Measurements from ENCODE around the gene CCND3. TPM values are rescaled to one million over a fixed set of nuclear protein-coding genes. Genes with fewer than 3 reads are reported as not detected.

The CCND3 gene
- total and polyA plus RNA-seq, 2 of the 8 experiments (the other 6 are each of a cell fraction or from before 2014, with no cell fraction given) = 30.6 to 32.9 TPM

DNA sequence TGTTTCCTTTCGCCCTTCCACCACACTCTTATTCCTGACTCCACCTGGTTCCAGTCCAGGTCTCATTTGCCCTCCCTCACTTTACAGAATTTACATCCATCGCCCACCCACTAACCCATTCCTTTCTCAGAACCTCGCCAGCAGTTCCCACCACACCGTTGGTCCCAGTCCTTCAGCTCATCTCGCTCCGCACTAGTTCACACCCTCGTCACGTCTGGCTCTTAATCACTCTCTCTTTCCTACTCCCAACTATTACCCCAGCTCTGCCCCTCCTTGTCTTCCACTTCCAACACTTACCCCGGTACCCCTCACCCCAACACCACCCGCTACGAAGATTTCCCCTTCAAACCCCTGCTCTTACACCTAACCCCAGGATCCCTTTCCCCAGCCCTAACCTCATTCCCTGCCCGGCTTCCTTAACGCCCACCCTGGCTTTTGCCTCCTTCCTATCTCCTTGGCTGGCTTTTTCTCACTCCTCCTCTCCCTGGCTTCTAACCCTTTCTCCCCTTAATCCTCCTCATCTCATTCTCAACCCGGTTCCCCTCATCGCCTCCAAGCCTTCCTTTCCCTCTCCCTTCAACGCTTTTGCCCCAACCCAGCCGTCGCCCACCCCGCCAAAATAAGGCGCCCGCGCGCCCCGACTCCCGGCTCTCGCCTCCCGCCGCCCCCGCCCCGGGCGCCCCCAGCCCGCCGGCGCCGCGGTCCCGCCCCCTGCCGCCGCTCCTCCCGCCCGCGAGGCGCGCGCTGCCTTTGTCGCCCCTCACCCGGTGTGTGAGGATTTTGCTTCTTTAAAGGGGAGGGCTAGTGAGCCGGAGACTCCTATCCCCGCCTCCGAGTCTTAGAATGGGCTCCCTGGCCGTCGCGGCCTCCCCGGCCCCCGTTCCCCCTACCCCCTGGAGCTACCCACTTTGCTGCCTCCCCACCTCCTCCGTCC, 47.0 kb downstream of the CCND3 start (continued):
- TF ChIP-seq, protein P1, sequence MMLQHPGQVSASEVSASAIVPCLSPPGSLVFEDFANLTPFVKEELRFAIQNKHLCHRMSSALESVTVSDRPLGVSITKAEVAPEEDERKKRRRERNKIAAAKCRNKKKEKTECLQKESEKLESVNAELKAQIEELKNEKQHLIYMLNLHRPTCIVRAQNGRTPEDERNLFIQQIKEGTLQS (IDR thresholded peaks at IDR 0.05; ENCODE audit: insufficient read depth, low read depth, low read length) = no peak
- TF ChIP-seq BACH1 (IDR thresholded peaks at IDR 0.05; ENCODE audit: low read length) = no peak
- peak in 1 of 2 experiments; percentile 35; a peak in 1 of 4 replicates for TF ChIP-seq SIN3A (conservative IDR thresholded peaks at IDR 0.05 in 1 of 2, IDR thresholded peaks at IDR 0.05 in 1 of 2; ENCODE audit: low read depth in 1 of 2, low read length in 2 of 2)
- TF ChIP-seq KDM4A (IDR thresholded peaks at IDR 0.05; ENCODE audit: low read depth, low read length, severe bottlenecking) = peak; percentile 41
- TF ChIP-seq TAF1 (IDR thresholded peaks at IDR 0.05; ENCODE audit: low read depth, low read length) = 0 out of 2 replicates have a peak, but pooled peaks have one; percentile 42

Data from H1 (cell line).